H1 (cell line): ENCODE data around the gene GGA3. TPM values are rescaled to one million over a fixed set of nuclear protein-coding genes. Genes with fewer than 3 reads are reported as not detected.

Experiments
- CTCF ChIA-PET: fragments of 300-600 bp; sonication (Branson Sonifier 250); formaldehyde crosslinking; loops from one replicate; lab custom pipeline; 2021; ENCODE audit not compliant: partially characterized antibody; lab: Charles Lee
- POLR2A ChIA-PET: fragments of 300-600 bp; sonication (Branson Sonifier 250); formaldehyde crosslinking; loops from one replicate; lab custom pipeline; 2021; ENCODE audit warnings: inconsistent platforms; ENCODE audit not compliant: partially characterized antibody; lab: Charles Lee
- DNase-seq, 2 experiments: peaks; one replicate each; pipeline versions ENCODE4 v3.0.0 to v3.0.0-alpha.2; 2010 to 2022; ENCODE audit warnings: low spot score in 2 of 2, low read depth in 1 of 2, mixed read lengths in 1 of 2
- FAIRE-seq: peaks from 2 replicates; lab custom pipeline; 2011; peaks lifted over from hg19 to GRCh38; lab: Jason Lieb, UNC
- H2AFZ ChIP-seq: 2 replicates; pipeline ENCODE4 v1.8.1; 2012; ENCODE audit warnings: low read length, inconsistent platforms
- H2AK5ac ChIP-seq: 2 replicates; pipeline ENCODE4 v1.6.1; 2013; ENCODE audit warnings: low read depth, low read length
- H2BK120ac ChIP-seq: replicated peaks from 2 replicates; pipeline ENCODE3; 2013; ENCODE audit warnings: low read depth, low read length, inconsistent platforms
- H2BK12ac ChIP-seq: 2 replicates; pipeline ENCODE4 v1.6.1; 2013; ENCODE audit warnings: low read depth, low read length
- H2BK15ac ChIP-seq: 2 replicates; pipeline ENCODE4 v1.6.1; 2013; ENCODE audit warnings: low read length
- H2BK20ac ChIP-seq: 2 replicates; pipeline ENCODE4 v1.6.1; 2013; ENCODE audit warnings: low read length
- H2BK5ac ChIP-seq: 2 replicates; pipeline ENCODE4 v1.6.1; 2013; ENCODE audit warnings: low read depth, low read length
- H3K14ac ChIP-seq: 2 replicates; pipeline ENCODE4 v1.6.1; 2013; ENCODE audit warnings: inconsistent platforms; ENCODE audit not compliant: insufficient read length
- H3K18ac ChIP-seq: 2 replicates; pipeline ENCODE4 v1.6.1; 2013; ENCODE audit warnings: low read length; ENCODE audit errors: extremely low read depth
- H3K23ac ChIP-seq: 2 replicates; pipeline ENCODE4 v1.6.1; 2013; ENCODE audit warnings: inconsistent platforms; ENCODE audit not compliant: insufficient read length
- H3K23me2 ChIP-seq: 2 replicates; pipeline ENCODE4 v1.6.1; 2013; ENCODE audit warnings: low read depth, low read length
- H3K27ac ChIP-seq: 2 replicates; pipeline ENCODE4 v1.6.1; 2011; ENCODE audit warnings: low read depth, low read length, inconsistent platforms
- H3K27me3 ChIP-seq, 4 experiments: replicated peaks in 1 of 4; 1 replicate in 1 of 4; 2 replicates in 3 of 4; pipeline versions ENCODE4 v1.6.1 to v1.8.1; 2011 to 2013; ENCODE audit warnings: low read length in 3 of 4, mild to moderate bottlenecking in 3 of 4, inconsistent platforms in 2 of 4, mixed read lengths in 2 of 4, moderate library complexity in 1 of 4; ENCODE audit not compliant: control insufficient read depth in 3 of 4, insufficient read depth in 3 of 4; ENCODE audit errors: extremely low read depth in 1 of 4
- H3K36me3 ChIP-seq, 4 experiments: 2 replicates each; pipeline versions ENCODE4 v1.6.1 to v1.8.1; 2011 to 2013; ENCODE audit warnings: mild to moderate bottlenecking in 4 of 4, low read length in 3 of 4, moderate library complexity in 2 of 4, control low read depth in 1 of 4, inconsistent platforms in 1 of 4; ENCODE audit not compliant: insufficient read depth in 4 of 4, control insufficient read depth in 2 of 4
- H3K4ac ChIP-seq: replicated peaks from 2 replicates; pipeline ENCODE3; 2013; ENCODE audit warnings: low read length, low read depth, mixed read lengths, inconsistent platforms; ENCODE audit not compliant: insufficient read length
- H3K4me1 ChIP-seq, 4 experiments: replicated peaks in 1 of 4; 1 replicate in 1 of 4; 2 replicates in 3 of 4; pipeline versions ENCODE4 v1.6.1 to v1.8.1; 2011 to 2013; ENCODE audit warnings: low read length in 3 of 4, inconsistent platforms in 2 of 4, mixed read lengths in 1 of 4; ENCODE audit not compliant: insufficient read depth in 4 of 4, control insufficient read depth in 3 of 4
- H3K4me2 ChIP-seq, 2 experiments: 2 replicates each; pipeline versions ENCODE4 v1.6.1 to v1.8.1; 2011 to 2013; ENCODE audit warnings: low read depth in 2 of 2, low read length in 2 of 2, control low read depth in 1 of 2, inconsistent platforms in 1 of 2, mild to moderate bottlenecking in 1 of 2; ENCODE audit not compliant: insufficient read depth in 1 of 2
- H3K4me3 ChIP-seq, 4 experiments: fragments of 200-600, 300-600 bp in 1 of 4; sonication (generic), shearing (Covaris generic), sonication (Bioruptor Twin) in 1 of 4; 2 replicates each; pipeline versions ENCODE4 v1.5.1 to v1.8.1; 2011 to 2016; ENCODE audit warnings: low read length in 4 of 4, low read depth in 3 of 4, control low read depth in 2 of 4, inconsistent platforms in 2 of 4, mild to moderate bottlenecking in 2 of 4, mixed read lengths in 1 of 4, moderate library complexity in 1 of 4; ENCODE audit not compliant: insufficient read depth in 2 of 4; ENCODE audit errors: extremely low read depth in 1 of 4
- H3K56ac ChIP-seq: replicated peaks from 2 replicates; pipeline ENCODE3; 2013; ENCODE audit warnings: low read depth, mild to moderate bottlenecking, mixed read lengths, low read length, inconsistent platforms; ENCODE audit not compliant: insufficient read length
- H3K79me1 ChIP-seq: 2 replicates; pipeline ENCODE4 v1.6.1; 2013; ENCODE audit warnings: low read depth, low read length, control low read depth
- H3K79me2 ChIP-seq, 2 experiments: 2 replicates each; pipeline versions ENCODE4 v1.6.1 to v1.8.1; 2012 to 2013; ENCODE audit warnings: low read length in 2 of 2, mild to moderate bottlenecking in 2 of 2, inconsistent platforms in 1 of 2; ENCODE audit not compliant: insufficient read depth in 2 of 2, control insufficient read depth in 1 of 2
- H3K9ac ChIP-seq, 4 experiments: replicated peaks in 1 of 4; 1 replicate in 1 of 4; 2 replicates in 3 of 4; pipeline versions ENCODE4 v1.6.1 to v1.8.1; 2011 to 2013; ENCODE audit warnings: low read depth in 3 of 4, low read length in 3 of 4, control low read depth in 2 of 4, mild to moderate bottlenecking in 2 of 4, moderate library complexity in 2 of 4, inconsistent platforms in 1 of 4; ENCODE audit errors: extremely low read depth in 1 of 4
- H3K9me3 ChIP-seq, 2 experiments: 2 replicates each; pipeline versions ENCODE4 v1.6.1 to v1.8.1; 2012 to 2013; ENCODE audit warnings: mild to moderate bottlenecking in 2 of 2, moderate library complexity in 2 of 2, control low read depth in 1 of 2, inconsistent platforms in 1 of 2, low read depth in 1 of 2, low read length in 1 of 2, mixed read lengths in 1 of 2; ENCODE audit not compliant: insufficient read depth in 2 of 2
- H4K20me1 ChIP-seq, 2 experiments: replicated peaks in 1 of 2; 2 replicates each; pipeline versions ENCODE3 to v1.8.1; 2011 to 2013; ENCODE audit warnings: inconsistent platforms in 2 of 2, low read length in 2 of 2, mild to moderate bottlenecking in 1 of 2; ENCODE audit not compliant: insufficient read depth in 2 of 2, control insufficient read depth in 1 of 2
- H4K5ac ChIP-seq: 2 replicates; pipeline ENCODE4 v1.6.1; 2013; ENCODE audit warnings: low read length, low read depth, mixed read lengths, inconsistent platforms; ENCODE audit not compliant: insufficient read length
- H4K8ac ChIP-seq: 2 replicates; pipeline ENCODE4 v1.8.0; 2013; ENCODE audit warnings: mild to moderate bottlenecking, moderate library complexity, low read length, inconsistent platforms; ENCODE audit not compliant: insufficient read depth; ENCODE audit errors: extremely low read depth
- H4K91ac ChIP-seq: replicated peaks from 2 replicates; pipeline ENCODE3; 2013; ENCODE audit warnings: low read length, mixed read lengths, inconsistent platforms; ENCODE audit not compliant: insufficient read length
- WGBS, 2 experiments: shearing (Covaris generic) in 1 of 2; methylation state at CpG; one replicate each; pipeline versions ENCODE4 v1.1.6 to v1.1.7; 2013 to 2015; ENCODE audit warnings: low lambda C conversion rate in 2 of 2, mixed read lengths in 2 of 2, inconsistent platforms in 1 of 2, low coverage in 1 of 2, missing lambda C conversion rate in 1 of 2; ENCODE audit not compliant: insufficient replicate concordance in 2 of 2, insufficient coverage in 1 of 2, insufficient read length in 1 of 2; ENCODE audit errors: extremely low coverage in 1 of 2, missing lambda C conversion rate in 1 of 2; 5-methylcytosine and 5-hydroxymethylcytosine counted together
- polyA plus RNA-seq, 7 experiments: library from polyadenylated mRNA; depleted of rRNA in 3 of 7; stranded (reverse) in 5 of 7; unstranded in 2 of 7; fragments of >200 nt in 5 of 7; fragments of 200-250 nt in 2 of 7; gene quantifications; 1 replicate in 5 of 7; 2 replicates in 1 of 7; 4 replicates in 1 of 7; pipeline versions ENCODE4 v1.2.1 to v1.2.3, GENCODE V29; 2011 to 2013; ENCODE audit warnings: missing spikeins in 2 of 7, mixed read lengths in 2 of 7
- total RNA-seq: library from RNA; stranded (reverse); fragmentation: NEBNext Ultra II Directional; extraction: Animal tissue kit (Norgen Biotek cat#: 25700); gene quantifications from 2 replicates; pipeline ENCODE4 v1.2.1, GENCODE V29; 2021

GGA3 gene
- total and polyA plus RNA-seq, 2 of the 8 experiments (the other 6 are each of a cell fraction or from before 2014, with no cell fraction given), result 40.6 to 60.0 TPM

DNA sequence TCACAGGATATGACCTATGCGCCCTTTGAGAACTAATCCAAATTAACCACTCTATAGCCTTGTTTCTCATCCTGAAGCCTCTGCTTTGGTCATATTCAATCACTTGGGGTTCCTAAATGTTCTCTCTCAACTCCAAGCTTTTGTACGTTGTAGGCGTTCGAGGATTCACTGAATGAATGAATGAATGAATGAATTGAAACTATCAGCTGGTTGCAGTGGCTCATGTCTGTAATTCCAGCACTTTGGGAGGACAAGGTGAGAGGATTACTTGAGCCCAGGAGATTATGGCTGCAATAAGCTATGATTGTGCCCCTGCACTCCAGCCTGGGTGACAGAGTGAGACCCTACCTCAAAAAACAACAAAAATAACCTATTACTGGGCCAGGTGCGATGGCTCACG lies 72.8 kb downstream of the GGA3 start:
- Histone ChIP-seq H3K14ac (no peak overlapping the region), H2BK120ac (no peak overlapping the region), H3K27ac (no peak overlapping the region), H3K4me1 (no peaks in the 10 kb centered on the region; a peak in 1 of 7 replicates), H2BK20ac (no peak overlapping the region), H2BK15ac (no peak overlapping the region), H2AFZ (no peak overlapping the region), H4K20me1 (no peaks in the 10 kb centered on the region), H3K18ac (no peak overlapping the region), H4K8ac (no peak overlapping the region), H3K4ac (no peak overlapping the region), H3K79me1 (no peaks in the 10 kb centered on the region), H3K27me3 (no peaks in the 10 kb centered on the region), H3K23me2 (no peaks in the 10 kb centered on the region), H2AK5ac (no peak overlapping the region), H3K4me2 (no peak overlapping the region), H3K36me3 (no peaks in the 10 kb centered on the region), H2BK5ac (no peak overlapping the region), H3K4me3 (no peak overlapping the region), H3K23ac (no peak overlapping the region), H4K91ac (no peak overlapping the region), H3K9me3 (no peaks in the 10 kb centered on the region), H4K5ac (no peak overlapping the region), H3K79me2 (no peaks in the 10 kb centered on the region), H2BK12ac (no peak overlapping the region), H3K9ac (no peak overlapping the region), H3K56ac (no peak overlapping the region)
- POLR2A ChIA-PET, result interaction anchor here (1.9 to 2.8 kb wide), 4 partner anchors 10 to 154 kb away, joined by 6 to 10 read pairs (median 8); partner anchors contain the start of gene NUP85
- no peak for DNase-seq
- FAIRE-seq, result no peak
- CTCF ChIA-PET, result interaction anchor here (0.6 to 7.0 kb wide), 12 partner anchors 9 to 83 kb away, joined by 3 to 75 read pairs (median 6); no protein-coding TSS in a partner anchor
- WGBS, 2 experiments, result 95% methylated on average over 6 of the region's 6 CpGs; no CpG with 5 or more reads in 1 of the 2 experiments
